Cortex of kidney (tissue), 1 donor: ENCODE results near the gene PAF1.
A peak's percentile ranks its signal among the peaks of the same experiment; 100 is the strongest.

Source experiments
- DNase-seq: peaks from one replicate; lab custom pipeline; 2025; lab: John Stamatoyannopoulos, UW

The PAF1 gene

DNA sequence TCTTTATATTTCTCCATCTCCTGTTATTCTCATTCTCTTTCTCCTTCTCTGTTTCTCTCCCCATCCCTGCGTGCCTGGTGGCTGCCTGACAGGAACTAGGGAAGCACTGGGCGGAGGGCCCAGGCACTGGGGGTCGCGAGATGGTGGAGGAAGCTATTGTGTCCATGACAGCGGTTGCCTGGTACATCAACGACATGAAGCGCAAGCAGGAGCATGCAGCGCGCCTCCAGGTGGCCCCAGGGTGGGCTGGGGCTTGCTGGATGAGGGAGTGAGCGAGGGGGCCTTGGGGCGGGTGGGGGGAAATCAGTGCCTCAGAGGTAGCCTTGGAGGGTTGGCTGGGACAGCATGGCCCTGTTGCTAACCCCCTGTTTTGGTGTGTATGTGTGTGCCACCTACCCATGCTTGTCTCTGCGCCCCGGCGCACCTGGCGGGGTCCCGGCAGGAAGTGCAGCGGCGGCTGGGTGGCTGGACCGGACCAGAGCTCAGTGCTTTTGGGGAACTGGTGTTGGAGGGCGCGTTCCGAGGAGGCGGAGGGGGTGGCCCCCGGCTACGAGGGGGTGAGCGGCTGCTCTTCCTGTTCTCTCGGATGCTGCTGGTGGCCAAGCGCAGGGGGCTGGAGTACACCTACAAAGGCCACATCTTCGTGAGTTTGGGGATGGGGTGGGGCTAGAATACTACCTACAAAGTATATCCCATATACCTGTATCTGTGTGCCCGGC, 26.7 kb upstream of the PAF1 start:
- DNase-seq = no peak

DNA sequence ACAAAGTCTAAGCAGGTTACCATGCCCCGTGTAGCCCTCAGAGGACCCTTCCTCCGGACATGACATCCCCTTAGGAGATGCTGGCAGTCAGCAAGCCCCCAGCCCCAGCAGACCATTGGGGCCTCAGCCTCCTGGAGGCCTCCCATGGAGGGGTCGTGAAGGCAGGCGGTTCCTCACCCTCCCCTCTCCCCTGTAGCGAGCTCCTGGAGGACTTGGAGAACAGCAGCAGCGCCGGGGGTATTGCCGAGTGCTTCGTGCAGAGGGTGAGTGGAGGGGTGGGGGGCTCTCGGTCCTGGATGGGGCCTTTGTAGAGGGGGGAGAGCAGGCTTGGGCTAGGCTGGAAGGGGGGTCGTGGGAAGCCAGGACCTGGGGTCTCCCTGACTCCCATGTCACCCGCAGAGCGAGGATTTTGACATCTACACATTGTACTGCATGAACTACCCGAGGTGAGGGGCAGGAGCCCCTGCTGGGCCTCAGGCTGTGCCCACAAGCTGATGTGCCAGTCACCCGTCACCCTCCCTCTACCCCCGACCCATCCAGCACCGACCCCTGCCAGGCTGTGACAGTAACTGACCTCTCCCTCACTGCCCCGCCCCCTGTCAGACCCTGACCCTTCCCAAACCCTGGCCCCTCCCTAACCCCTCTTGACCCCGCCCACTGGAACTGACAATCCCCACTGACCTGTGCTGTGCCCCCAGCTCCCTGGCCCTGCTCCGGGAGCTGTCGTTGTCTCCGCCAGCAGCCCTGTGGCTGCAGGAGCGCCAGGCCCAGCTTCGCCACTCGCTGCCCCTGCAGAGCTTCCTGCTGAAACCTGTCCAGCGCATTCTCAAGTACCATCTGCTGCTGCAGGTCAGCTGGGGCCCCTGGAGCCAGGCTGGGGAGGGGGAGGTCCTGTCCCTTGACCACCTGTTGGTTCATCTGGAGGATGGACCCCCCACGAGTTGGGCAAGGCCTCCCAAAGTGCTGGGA, 25.5 kb upstream of the PAF1 start:
- no peak for DNase-seq

DNA sequence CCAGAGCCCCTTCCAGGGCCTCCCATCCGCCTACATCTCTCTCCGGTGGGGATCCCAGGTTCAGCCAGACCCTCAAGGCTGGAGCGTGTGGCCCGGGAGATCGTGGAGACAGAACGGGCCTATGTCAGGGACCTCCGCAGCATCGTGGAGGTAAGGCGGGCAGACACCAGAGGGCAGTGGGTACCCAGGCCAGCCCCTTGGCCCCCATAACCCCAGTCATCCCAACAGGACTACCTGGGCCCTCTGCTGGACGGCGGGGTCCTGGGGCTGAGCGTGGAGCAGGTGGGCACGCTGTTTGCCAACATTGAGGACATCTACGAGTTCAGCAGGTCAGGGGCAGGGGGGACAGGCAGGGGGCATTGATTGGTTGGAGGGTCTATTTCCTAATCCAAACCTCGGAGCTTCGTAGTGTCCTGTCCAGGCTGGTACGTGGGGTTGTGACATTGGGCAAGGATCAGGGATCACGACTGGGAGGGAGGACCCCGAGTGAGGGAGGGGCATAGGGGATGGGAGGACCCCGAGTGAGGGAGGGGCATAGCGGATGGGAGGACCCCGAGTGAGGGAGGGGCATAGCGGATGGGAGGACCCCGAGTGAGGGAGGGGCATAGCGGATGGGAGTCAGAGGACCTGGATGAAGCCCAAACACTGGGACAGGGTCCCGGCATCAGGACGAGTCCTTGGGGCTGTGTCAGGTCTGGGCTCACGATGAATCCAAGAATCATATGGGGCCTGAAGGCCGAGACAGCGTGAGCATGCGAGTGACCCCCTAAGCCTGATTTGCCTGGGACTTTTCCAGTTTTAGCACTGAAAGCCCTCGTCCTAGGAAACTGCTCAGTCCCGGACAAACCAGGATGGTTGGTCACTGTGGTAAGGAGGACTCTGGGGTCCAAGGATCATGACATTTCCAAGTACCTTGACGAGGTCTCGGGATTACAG, 24.5 kb upstream of the PAF1 start:
- DNase-seq = no peak

- DNase-seq = no peak
These were observed 23.2 kb upstream of the PAF1 start for GRCh38 chr19:39413911-39414608.

DNA sequence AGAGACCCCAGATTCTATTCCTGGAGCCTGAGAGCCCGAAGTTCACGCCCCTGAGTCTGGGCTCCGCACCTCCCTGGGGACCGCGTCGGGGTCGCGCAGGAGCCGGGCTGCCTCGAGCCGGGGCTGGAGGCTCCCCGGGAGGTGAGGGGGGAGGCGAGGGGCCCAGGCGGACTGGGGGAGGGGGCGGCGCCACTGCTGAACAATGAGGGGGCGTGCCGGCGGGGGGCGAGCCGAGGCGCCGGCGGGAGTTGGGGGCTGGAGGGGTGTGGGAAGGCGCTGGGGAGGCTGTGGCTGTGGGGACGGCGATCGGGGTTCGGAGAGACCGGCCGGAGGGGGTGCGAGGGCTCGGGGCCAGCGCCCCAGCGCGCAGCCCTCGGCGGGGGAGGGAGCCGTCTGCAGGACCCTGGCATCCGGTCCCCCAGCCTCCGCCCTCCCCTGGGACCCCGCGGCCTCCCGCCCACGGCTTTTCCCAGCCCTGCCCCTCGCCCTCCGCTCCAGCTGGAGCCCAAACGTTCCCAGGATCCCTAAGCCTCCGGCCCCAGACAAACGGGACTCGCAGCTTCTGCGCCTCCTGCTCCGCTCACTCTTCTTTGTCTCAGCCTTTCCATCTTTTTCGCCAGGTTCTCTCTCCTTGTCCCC, 22.5 kb upstream of the PAF1 start:
- no peak for DNase-seq

DNA sequence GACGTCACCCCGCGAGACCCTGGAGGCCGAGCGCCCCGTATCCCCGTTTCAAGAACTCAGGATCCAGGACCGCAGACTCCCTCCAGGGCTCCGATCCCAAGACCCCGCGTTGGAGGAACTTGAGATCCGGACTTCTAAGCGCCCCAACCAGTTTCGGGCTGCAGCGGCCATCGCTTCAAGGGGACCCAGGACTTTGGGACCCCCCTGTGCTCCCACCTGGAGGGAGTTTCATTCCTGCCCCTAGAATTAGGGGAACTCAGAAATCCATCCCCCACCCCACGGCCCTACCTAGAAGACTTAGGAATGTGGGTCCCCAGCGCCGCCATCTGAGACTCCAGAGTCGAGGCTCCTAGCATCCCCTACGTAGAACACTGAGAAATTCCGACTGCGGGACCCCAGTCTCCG, 22.0 kb upstream of the PAF1 start:
- DNase-seq = no peak

GRCh38 chr19:39412100-39412866, 21.4 kb upstream of the PAF1 start, which contains the start of gene PLEKHG2:
PLEKHG2 (plus strand) TSS chr19:39412669; CDS start chr19:39414087, 1,418 bp downstream.
- DNase-seq = no peak

GRCh38 chr19:39411832-39412099, 20.9 kb upstream of the PAF1 start:
- DNase-seq = no peak

DNA sequence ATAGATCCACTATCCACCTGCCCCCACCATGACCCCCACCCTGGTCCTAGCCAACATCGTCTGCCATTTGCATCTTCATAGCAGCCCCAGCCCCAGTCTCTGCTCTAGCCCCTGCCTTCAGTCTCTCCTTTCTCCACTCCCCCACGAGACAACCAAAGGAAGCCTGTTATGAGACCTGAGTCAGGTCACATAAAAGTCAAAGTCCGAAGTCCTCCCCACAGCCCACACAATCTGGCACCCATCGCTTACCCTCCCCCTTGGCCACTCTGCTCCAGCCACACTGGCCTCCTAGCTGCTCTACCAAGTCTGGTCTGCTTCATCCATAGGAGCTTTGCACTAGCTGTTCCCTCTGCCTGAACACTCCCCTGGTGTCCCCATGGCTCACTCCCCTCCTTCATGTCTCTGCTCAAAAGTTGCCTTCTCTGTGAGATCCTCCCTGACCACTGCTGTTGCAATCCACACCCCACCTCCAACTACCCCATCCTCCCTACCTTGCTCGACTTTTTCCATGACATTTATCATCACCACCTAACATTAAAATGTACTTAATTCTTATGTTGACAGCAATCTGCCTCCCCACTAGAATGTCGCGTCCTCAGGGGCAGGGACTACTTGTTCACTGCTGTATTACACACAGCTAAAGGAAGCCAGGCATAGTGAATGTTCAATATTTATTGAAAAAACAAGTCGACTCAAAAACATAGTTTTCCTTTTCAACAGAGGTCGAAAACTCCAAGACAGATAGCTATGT, 20.4 kb upstream of the PAF1 start:
- DNase-seq = no peak

DNA sequence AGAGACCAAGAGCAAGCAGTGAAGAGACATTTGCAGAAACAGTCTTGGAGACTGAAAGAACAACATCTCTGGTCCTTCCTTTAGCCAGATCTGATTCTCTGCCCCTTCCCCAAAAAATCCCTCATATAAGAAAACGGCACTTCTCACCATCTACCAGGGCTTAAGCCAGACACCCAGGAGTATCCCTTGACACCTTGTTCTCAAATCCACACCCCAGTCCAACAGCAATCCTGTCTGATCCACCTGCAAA, 19.9 kb upstream of the PAF1 start:
- no peak for DNase-seq

GRCh38 chr19:39410017-39410830, 19.3 kb upstream of the PAF1 start:
- no peak for DNase-seq

- DNase-seq = peak; percentile 86
These were observed 18.5 kb upstream of the PAF1 start for GRCh38 chr19:39409208-39410016.

GRCh38 chr19:39408392-39409207, 17.7 kb upstream of the PAF1 start:
- no peak for DNase-seq

- no peak for DNase-seq
These were observed 16.9 kb upstream of the PAF1 start for GRCh38 chr19:39407660-39408391.

- no peak for DNase-seq
These were observed 16.4 kb upstream of the PAF1 start for GRCh38 chr19:39407410-39407659.

DNA sequence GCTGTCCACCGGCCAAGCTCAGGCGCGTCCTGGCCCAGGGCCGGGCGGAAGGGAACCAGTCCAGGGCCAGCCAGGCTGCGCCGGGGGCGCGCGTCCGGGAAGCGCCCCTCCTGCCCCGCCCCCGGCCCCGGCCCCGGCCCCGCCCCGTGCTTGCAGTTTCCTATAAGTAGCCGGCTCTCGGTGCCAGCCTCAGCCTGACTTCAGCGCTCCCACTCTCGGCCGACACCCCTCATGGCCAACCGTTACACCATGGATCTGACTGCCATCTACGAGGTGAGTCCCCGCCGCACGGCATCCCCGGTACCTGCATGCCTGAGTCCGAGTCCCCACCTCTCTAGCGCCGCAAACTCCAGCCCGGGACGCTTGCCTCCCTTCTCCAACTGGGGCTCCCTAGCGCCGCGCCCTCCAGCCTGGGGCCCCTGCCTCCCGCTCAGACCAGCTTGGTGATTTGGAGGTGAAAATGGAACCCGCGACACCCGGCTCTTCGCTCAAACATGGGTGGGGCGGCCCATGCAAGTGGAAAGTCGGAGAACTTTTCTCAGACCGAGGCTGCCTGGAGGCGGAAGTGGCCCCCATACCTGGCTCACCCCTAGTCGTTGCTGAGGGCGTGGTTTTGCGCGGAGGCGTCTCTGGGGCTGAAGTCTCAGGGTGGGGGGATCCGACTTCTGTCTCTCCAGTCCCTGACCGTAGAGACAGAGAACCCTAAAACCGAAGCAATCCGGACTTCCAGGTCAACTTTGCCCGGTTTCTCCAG, 15.9 kb upstream of the PAF1 start, which contains the start of gene ZFP36:
Gene ZFP36 (plus strand): TSS at position 192 of the 754 bp plus-strand sequence. CDS start 58 bp downstream, at position 250.
- DNase-seq = no peak
